Suprapubic skin (tissue), 4 donors: ENCODE measurements around the gene LIPA. TPM values are rescaled to one million over a fixed set of nuclear protein-coding genes. Genes with fewer than 3 reads are reported as not detected.
A peak's percentile ranks its signal among the peaks of the same experiment; 100 is the strongest.

Experiments used
- DNase-seq, 2 donors: peaks; one replicate each; pipeline ENCODE4 v3.0.0-alpha.2; 2019; ENCODE audit warnings: low spot score in 2 of 2
- H3K27ac ChIP-seq: fragments of 200-600 bp; sonication (generic); one replicate; pipeline ENCODE4 v1.5.1; 2019
- H3K27me3 ChIP-seq: fragments of 200-600 bp; sonication (generic); one replicate; pipeline ENCODE4 v1.5.1; 2019
- H3K36me3 ChIP-seq: fragments of 200-600 bp; sonication (generic); one replicate; pipeline ENCODE4 v1.5.1; 2019
- H3K4me1 ChIP-seq: fragments of 200-600 bp; sonication (generic); one replicate; pipeline ENCODE4 v1.5.1; 2019
- H3K4me3 ChIP-seq: fragments of 200-600 bp; sonication (generic); one replicate; pipeline ENCODE4 v1.5.1; 2019; ENCODE audit warnings: mild to moderate bottlenecking
- H3K9me3 ChIP-seq: fragments of 200-600 bp; sonication (generic); one replicate; pipeline ENCODE4 v1.5.1; 2019
- EP300 ChIP-seq: sonication (generic); formaldehyde crosslinking; IDR thresholded peaks from one replicate; pipeline ENCODE4 v1.6.1; 2017; ENCODE audit warnings: antibody characterized with exemption
- POLR2A ChIP-seq, 2 donors: fragments of 450-650 bp; IDR thresholded peaks; one replicate each; pipeline ENCODE4 v1.6.1; 2017; ENCODE audit warnings: antibody characterized with exemption in 2 of 2, mild to moderate bottlenecking in 2 of 2, moderate library complexity in 2 of 2
- POLR2AphosphoS5 ChIP-seq, 3 donors: sonication (generic); formaldehyde crosslinking; IDR thresholded peaks; one replicate each; pipeline ENCODE4 v1.6.1; 2017; ENCODE audit warnings: antibody characterized with exemption in 3 of 3
- WGBS: methylation state at CpG from one replicate; pipeline ENCODE4 v1.1.5; 2018; 5-methylcytosine and 5-hydroxymethylcytosine counted together
- total RNA-seq, 4 donors: library from RNA; depleted of rRNA; stranded (reverse); fragments of >200 nt; gene quantifications; one replicate each; pipeline ENCODE4 v1.1.0, GENCODE V29; 2016
- TF ChIP-seq, protein P1 (sequence below), 2 donors: fragments of 200-600 bp in 1 of 2; fragments of 450-650 bp in 1 of 2; sonication (generic) in 1 of 2; IDR thresholded peaks; one replicate each; pipeline ENCODE4 v1.5.1; 2016 to 2019; ENCODE audit warnings: antibody characterized with exemption in 2 of 2, mild to moderate bottlenecking in 1 of 2, moderate library complexity in 1 of 2

The LIPA gene
- total RNA-seq, 4 donors from 2014 or later, result 15.6 to 21.2 (median 18.8) TPM

DNA sequence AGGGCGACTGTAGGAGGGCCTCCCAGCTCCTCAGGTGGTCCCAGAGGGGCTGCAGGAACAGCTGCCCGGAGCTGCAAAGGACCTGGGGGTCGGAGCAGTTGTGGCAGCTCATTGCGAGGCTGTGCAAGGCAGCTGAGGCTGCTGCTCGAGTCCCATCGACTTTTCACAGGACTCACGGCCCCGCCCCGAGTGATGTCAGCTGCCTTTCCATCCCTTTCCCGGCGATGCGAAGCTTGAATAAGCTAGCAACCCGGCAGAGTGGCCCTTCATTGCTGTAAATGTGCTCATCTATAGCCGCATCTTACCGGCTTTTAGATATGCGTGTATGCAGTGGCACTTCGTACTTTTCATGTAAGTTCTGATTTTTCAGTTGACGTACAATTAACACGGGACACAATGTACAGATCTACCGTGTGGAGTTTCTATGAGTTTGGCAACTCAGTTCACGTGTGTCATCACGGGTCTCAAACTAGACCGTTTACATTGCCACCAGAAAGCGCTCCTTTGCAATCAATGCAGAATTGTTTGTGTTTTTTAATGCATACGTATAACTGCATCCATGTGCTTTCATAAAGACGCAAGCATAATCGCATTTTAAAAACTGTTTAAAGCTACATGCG, 44.3 kb downstream of the LIPA start, which contains the start of gene CH25H:
Gene CH25H (minus strand): TSS at position 137 of the 620 bp plus-strand sequence. CDS start 25 bp downstream, at position 112.
- no peak for TF ChIP-seq POLR2AphosphoS5 (IDR thresholded peaks at IDR 0.05)
- no peak for TF ChIP-seq EP300
- TF ChIP-seq, protein P1, sequence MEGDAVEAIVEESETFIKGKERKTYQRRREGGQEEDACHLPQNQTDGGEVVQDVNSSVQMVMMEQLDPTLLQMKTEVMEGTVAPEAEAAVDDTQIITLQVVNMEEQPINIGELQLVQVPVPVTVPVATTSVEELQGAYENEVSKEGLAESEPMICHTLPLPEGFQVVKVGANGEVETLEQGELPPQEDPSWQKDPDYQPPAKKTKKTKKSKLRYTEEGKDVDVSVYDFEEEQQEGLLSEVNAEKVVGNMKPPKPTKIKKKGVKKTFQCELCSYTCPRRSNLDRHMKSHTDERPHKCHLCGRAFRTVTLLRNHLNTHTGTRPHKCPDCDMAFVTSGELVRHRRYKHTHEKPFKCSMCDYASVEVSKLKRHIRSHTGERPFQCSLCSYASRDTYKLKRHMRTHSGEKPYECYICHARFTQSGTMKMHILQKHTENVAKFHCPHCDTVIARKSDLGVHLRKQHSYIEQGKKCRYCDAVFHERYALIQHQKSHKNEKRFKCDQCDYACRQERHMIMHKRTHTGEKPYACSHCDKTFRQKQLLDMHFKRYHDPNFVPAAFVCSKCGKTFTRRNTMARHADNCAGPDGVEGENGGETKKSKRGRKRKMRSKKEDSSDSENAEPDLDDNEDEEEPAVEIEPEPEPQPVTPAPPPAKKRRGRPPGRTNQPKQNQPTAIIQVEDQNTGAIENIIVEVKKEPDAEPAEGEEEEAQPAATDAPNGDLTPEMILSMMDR (IDR thresholded peaks at IDR 0.05), result no peak
- peak in 1 of 2 donors; percentile 73 for TF ChIP-seq POLR2A (IDR thresholded peaks at IDR 0.05)
- Histone ChIP-seq H3K4me3 (peak within 1 kb of the TSS; percentile 58), H3K4me1 (peaks cover 26% of the 10 kb centered on the region), H3K27me3 (peaks cover 9% of the 10 kb centered on the region), H3K9me3 (no peaks in the 10 kb centered on the region), H3K27ac (peak within 1 kb of the TSS; percentile 66), H3K36me3 (no peaks in the 10 kb centered on the region)
- under 1% methylated on average over 26 of the region's 28 CpGs for WGBS
- peak; percentile 90 for DNase-seq

DNA sequence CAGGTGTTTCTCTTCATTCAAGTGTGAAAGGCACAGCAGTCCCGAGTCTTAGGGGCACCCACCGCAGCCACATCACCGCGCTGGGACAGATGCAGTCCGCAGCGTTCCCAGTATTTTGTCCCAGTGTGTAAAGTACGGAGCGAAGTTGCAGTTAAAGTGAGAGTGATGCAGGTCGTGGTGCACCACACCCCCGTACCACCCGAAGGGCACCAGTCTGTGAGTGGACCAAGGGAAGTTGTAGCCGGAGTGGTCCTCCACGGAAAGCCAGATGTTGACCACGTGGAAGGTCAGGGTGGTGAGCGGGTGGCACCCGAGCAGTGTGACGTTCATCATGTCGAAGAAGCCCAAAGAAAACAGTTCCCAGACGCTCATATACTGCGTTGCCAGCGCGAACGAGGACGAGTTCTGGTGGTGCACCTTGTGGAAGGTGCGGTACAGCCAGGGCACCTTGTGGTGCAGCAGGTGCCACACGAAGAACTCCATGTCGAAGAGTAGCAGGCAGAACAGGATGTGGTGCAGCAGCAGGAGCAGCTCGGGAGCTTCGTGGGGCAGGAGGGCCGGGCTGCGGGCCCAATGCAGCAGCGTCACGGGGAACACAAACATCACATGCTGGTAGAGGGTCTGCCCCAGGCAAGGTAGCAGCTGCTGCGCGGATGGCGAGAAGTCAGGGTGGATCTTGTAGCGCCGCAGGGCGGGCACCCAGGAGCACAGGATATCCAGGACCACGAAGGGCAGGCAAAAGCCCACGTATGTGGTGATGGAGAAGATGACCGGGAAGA, 45.0 kb downstream of the LIPA start:
- H3K9me3 ChIP-seq, result no peaks in the 10 kb centered on the region
- peak overlapping the region; percentile 58 for H3K4me3 ChIP-seq
- TF ChIP-seq EP300 (no peak), POLR2A (IDR thresholded peaks at IDR 0.05) (no peak), POLR2AphosphoS5 (IDR thresholded peaks at IDR 0.05) (no peak)
- TF ChIP-seq, protein P1 (IDR thresholded peaks at IDR 0.05), result no peak
- peak; percentile 72 to 79 for DNase-seq
- H3K27me3 ChIP-seq, result peaks cover 9% of the 10 kb centered on the region
- peak overlapping the region; percentile 66 for H3K27ac ChIP-seq
- peaks cover 29% of the 10 kb centered on the region for H3K4me1 ChIP-seq
- 29% methylated on average over 30 of the region's 42 CpGs for WGBS
- no peaks in the 10 kb centered on the region for H3K36me3 ChIP-seq

DNA sequence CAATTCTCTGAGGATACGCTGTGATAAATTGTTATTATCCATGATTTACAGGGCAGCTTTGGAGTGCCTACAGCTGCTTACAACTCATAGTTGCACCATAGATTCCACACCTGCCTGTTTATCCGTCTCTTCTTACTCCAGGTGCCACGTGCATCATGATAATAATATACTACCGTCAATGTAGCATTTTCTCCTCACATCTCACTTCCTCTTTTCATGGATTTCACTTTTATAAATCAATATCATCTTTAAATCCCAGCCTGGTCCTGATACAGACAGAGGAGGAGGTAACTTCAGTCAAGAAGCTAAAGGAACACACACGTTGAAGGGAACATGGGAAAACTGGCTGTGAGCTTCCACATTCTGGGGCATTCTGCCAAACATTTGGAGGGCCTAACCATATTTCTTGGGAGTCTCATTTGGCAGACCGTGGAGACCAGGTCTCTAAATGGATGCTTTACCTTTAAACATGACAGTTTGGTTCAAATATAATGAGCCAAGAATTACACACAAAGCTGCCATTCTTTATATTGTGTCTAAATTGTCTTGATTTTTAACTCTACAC, 46.9 kb downstream of the LIPA start:
- H3K9me3 ChIP-seq, result no peaks in the 10 kb centered on the region
- H3K27me3 ChIP-seq, result peaks cover 9% of the 10 kb centered on the region
- peaks cover 35% of the 10 kb centered on the region for H3K4me1 ChIP-seq
- no peak overlapping the region for H3K27ac ChIP-seq
- 45% methylated on average over 6 of the region's 6 CpGs for WGBS
- H3K4me3 ChIP-seq, result no peak overlapping the region
- TF ChIP-seq POLR2A (IDR thresholded peaks at IDR 0.05) (no peak), POLR2AphosphoS5 (IDR thresholded peaks at IDR 0.05) (no peak)
- TF ChIP-seq, protein P1 (IDR thresholded peaks at IDR 0.05), result no peak
- H3K36me3 ChIP-seq, result no peaks in the 10 kb centered on the region
- DNase-seq, result no peak

DNA sequence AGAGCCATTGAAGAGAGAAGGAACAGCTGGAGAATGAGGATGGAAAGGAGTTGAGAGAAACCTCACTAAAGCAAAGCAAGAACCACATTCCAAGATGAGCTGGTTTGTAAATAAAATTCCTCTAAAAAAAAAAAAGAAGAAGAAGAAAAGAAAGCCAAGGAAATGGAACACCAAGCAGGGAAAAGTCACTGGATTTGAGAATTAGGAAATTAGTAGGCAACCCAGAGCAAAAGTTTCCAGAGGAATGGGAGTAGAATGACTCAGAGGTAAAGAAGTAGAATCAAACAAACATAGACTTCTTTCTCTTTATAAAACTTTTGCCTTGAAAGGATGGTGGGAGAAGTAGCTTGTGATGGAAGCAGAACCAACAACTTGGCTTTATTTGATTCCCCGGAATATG, 48.3 kb downstream of the LIPA start:
- 81% methylated on average over 1 of the region's 1 CpG for WGBS
- H3K9me3 ChIP-seq, result no peaks in the 10 kb centered on the region
- peaks cover 6% of the 10 kb centered on the region for H3K27me3 ChIP-seq
- H3K36me3 ChIP-seq, result no peaks in the 10 kb centered on the region
- peaks cover 31% of the 10 kb centered on the region for H3K4me1 ChIP-seq
- TF ChIP-seq POLR2AphosphoS5 (IDR thresholded peaks at IDR 0.05), result no peak
- TF ChIP-seq EP300, result no peak
- TF ChIP-seq, protein P1 (IDR thresholded peaks at IDR 0.05), result no peak
- TF ChIP-seq POLR2A (IDR thresholded peaks at IDR 0.05), result no peak
- H3K4me3 ChIP-seq, result no peak overlapping the region
- no peak overlapping the region for H3K27ac ChIP-seq
- DNase-seq, result no peak

DNA sequence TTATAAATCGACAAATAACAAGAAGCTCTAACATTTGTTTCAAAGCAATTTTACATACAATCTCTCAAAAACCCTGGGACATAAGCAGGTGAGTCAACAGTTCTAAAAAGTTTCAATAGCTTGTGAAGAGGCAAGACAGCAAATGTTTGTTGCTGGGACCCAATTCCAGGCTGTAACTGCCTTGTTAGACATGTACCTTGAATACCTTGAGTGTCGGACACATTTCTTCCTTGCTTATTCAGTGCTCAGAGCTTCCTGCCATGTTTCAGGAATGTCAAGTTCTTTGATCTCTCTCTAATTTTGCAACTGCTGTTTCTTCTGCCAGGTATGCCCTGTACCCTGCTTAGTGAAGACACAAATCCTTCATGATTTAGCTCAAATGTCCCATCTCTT, 49.5 kb downstream of the LIPA start:
- TF ChIP-seq, protein P1 (IDR thresholded peaks at IDR 0.05), result no peak
- TF ChIP-seq POLR2A (IDR thresholded peaks at IDR 0.05), result no peak
- no peak for TF ChIP-seq EP300
- no peak for TF ChIP-seq POLR2AphosphoS5 (IDR thresholded peaks at IDR 0.05)
- WGBS, result 38% methylated on average over 2 of the region's 2 CpGs
- no peak for DNase-seq
- Histone ChIP-seq H3K4me3 (no peak overlapping the region), H3K9me3 (no peaks in the 10 kb centered on the region), H3K27me3 (no peaks in the 10 kb centered on the region), H3K27ac (no peak overlapping the region), H3K36me3 (no peaks in the 10 kb centered on the region), H3K4me1 (peaks cover 19% of the 10 kb centered on the region)
